Keratinocyte (primary cell): ENCODE results near the gene TCF7. TPM values are rescaled to one million over a fixed set of nuclear protein-coding genes. Genes with fewer than 3 reads are reported as not detected.

Experiments
- DNase-seq: peaks from one replicate; pipeline ENCODE4 v3.0.0-alpha.2; 2011; ENCODE audit warnings: low read depth, missing footprints, low spot score
- FAIRE-seq: peaks from 2 replicates; lab custom pipeline; 2011; peaks lifted over from hg19 to GRCh38; lab: Jason Lieb, UNC
- H2AFZ ChIP-seq: 2 replicates; pipeline ENCODE4 v1.6.0; 2012; ENCODE audit warnings: low read length, control low read depth, inconsistent platforms; ENCODE audit not compliant: control insufficient read depth
- H3K27ac ChIP-seq: 2 replicates; pipeline ENCODE4 v1.5.1; 2011; ENCODE audit warnings: low read length; ENCODE audit not compliant: control insufficient read depth, insufficient read depth
- H3K27me3 ChIP-seq: 3 replicates; pipeline ENCODE4 v1.6.0; 2011; ENCODE audit warnings: low read length; ENCODE audit not compliant: control insufficient read depth, insufficient read depth; ENCODE audit errors: extremely low read depth
- H3K36me3 ChIP-seq, 2 experiments: 2 replicates in 1 of 2; 3 replicates in 1 of 2; pipeline ENCODE4 v1.5.1; 2011; ENCODE audit warnings: low read length in 2 of 2, mild to moderate bottlenecking in 1 of 2; ENCODE audit not compliant: control insufficient read depth in 2 of 2, insufficient read depth in 2 of 2; ENCODE audit errors: extremely low read depth in 1 of 2
- H3K4me1 ChIP-seq: 3 replicates; pipeline ENCODE4 v1.5.1; 2011; ENCODE audit warnings: low read length; ENCODE audit not compliant: control insufficient read depth, insufficient read depth; ENCODE audit errors: extremely low read depth
- H3K4me2 ChIP-seq: 3 replicates; pipeline ENCODE4 v1.6.0; 2011; ENCODE audit warnings: low read depth, low read length; ENCODE audit not compliant: control insufficient read depth, insufficient read depth; ENCODE audit errors: extremely low read depth
- H3K4me3 ChIP-seq, 3 experiments: fragments of 200-600 bp in 1 of 3; sonication (generic) in 1 of 3; 2 replicates in 2 of 3; 3 replicates in 1 of 3; pipeline ENCODE4 v1.5.1; 2011 to 2016; ENCODE audit warnings: low read length in 3 of 3, mild to moderate bottlenecking in 3 of 3, control low read depth in 2 of 3, inconsistent platforms in 1 of 3, low read depth in 1 of 3, mixed read lengths in 1 of 3, mixed run types in 1 of 3, moderate library complexity in 1 of 3; ENCODE audit not compliant: control insufficient read depth in 2 of 3, insufficient read depth in 2 of 3; ENCODE audit errors: extremely low read depth in 1 of 3
- H3K79me2 ChIP-seq: 2 replicates; pipeline ENCODE4 v1.6.0; 2012; ENCODE audit warnings: low read length; ENCODE audit not compliant: control insufficient read depth, insufficient read depth
- H3K9ac ChIP-seq: 3 replicates; pipeline ENCODE4 v1.6.0; 2011; ENCODE audit warnings: low read length; ENCODE audit not compliant: control insufficient read depth, insufficient read depth; ENCODE audit errors: extremely low read depth
- H3K9me1 ChIP-seq: 3 replicates; pipeline ENCODE4 v1.6.0; 2011; ENCODE audit warnings: low read length; ENCODE audit not compliant: control insufficient read depth, insufficient read depth; ENCODE audit errors: extremely low read depth
- H3K9me3 ChIP-seq: 2 replicates; pipeline ENCODE4 v1.5.1; 2012; ENCODE audit warnings: low read depth, low read length; ENCODE audit not compliant: control insufficient read depth
- H4K20me1 ChIP-seq: 3 replicates; pipeline ENCODE4 v1.6.0; 2011; ENCODE audit warnings: low read length; ENCODE audit not compliant: control insufficient read depth, insufficient read depth; ENCODE audit errors: extremely low read depth
- EZH2 ChIP-seq: IDR thresholded peaks from one replicate; pipeline ENCODE4 v1.6.1; 2012; ENCODE audit warnings: inconsistent platforms, mild to moderate bottlenecking, low read length, moderate library complexity
- dilution Hi-C: fragments of 300-500 bp; cut with MboI; formaldehyde crosslinking; loops from one replicate; pipeline ENCODE4 v1.7.0; 2020; ENCODE audit warnings: low sequenced_read_pairs; ENCODE audit not compliant: extremely low pct_ligation_motif_present
- polyA plus RNA-seq, 5 experiments: library from polyadenylated mRNA; depleted of rRNA in 3 of 5; stranded (reverse) in 3 of 5; stranded (forward) in 1 of 5; unstranded in 1 of 5; fragments of >200 nt; gene quantifications; 1 replicate in 1 of 5; 2 replicates in 3 of 5; 3 replicates in 1 of 5; pipeline versions ENCODE4 v1.2.1 to v1.2.3, GENCODE V29; 2011 to 2012; ENCODE audit warnings: missing spikeins in 2 of 5, low read depth in 1 of 5, low replicate concordance in 1 of 5
- TF ChIP-seq, protein P1 (sequence below), 3 experiments: IDR thresholded peaks in 1 of 3; conservative IDR thresholded peaks in 1 of 3; optimal IDR thresholded peaks in 1 of 3; 2 replicates in 2 of 3; 3 replicates in 1 of 3; pipeline versions ENCODE3 to v1.5.1; 2011; ENCODE audit warnings: low read length in 3 of 3, mild to moderate bottlenecking in 3 of 3, moderate library complexity in 2 of 3, control low read depth in 1 of 3, inconsistent platforms in 1 of 3; ENCODE audit not compliant: insufficient read depth in 2 of 3; ENCODE audit errors: extremely low read depth in 1 of 3

The TCF7 gene
- polyA plus RNA-seq, 1 donor (not counting 4 experiments of a cell fraction or from before 2014, with no cell fraction given) = 0.84 TPM

GRCh38 chr5:134088994-134089560 lies 25.4 kb upstream of the TCF7 start:
- TF ChIP-seq, protein P1, sequence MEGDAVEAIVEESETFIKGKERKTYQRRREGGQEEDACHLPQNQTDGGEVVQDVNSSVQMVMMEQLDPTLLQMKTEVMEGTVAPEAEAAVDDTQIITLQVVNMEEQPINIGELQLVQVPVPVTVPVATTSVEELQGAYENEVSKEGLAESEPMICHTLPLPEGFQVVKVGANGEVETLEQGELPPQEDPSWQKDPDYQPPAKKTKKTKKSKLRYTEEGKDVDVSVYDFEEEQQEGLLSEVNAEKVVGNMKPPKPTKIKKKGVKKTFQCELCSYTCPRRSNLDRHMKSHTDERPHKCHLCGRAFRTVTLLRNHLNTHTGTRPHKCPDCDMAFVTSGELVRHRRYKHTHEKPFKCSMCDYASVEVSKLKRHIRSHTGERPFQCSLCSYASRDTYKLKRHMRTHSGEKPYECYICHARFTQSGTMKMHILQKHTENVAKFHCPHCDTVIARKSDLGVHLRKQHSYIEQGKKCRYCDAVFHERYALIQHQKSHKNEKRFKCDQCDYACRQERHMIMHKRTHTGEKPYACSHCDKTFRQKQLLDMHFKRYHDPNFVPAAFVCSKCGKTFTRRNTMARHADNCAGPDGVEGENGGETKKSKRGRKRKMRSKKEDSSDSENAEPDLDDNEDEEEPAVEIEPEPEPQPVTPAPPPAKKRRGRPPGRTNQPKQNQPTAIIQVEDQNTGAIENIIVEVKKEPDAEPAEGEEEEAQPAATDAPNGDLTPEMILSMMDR (optimal IDR thresholded peaks at IDR 0.05 in 1 of 3, IDR thresholded peaks at IDR 0.05 in 1 of 3, conservative IDR thresholded peaks at IDR 0.05 in 1 of 3; ENCODE audit: extremely low read depth in 1 of 3, insufficient read depth in 2 of 3, low read length in 3 of 3) = no peak
- TF ChIP-seq EZH2 = no peak
- no peak overlapping the region for H3K4me2 ChIP-seq
- H3K9ac ChIP-seq = no peak overlapping the region
- no peaks in the 10 kb centered on the region for H3K79me2 ChIP-seq
- DNase-seq = no peak
- dilution Hi-C loops = no loop called here
- H3K4me3 ChIP-seq = no peak overlapping the region
- H3K4me1 ChIP-seq = peaks cover 4% of the 10 kb centered on the region
- H3K27ac ChIP-seq = no peak overlapping the region
- no peaks in the 10 kb centered on the region for H3K9me1 ChIP-seq
- H2AFZ ChIP-seq = no peak overlapping the region
- peaks cover 8% of the 10 kb centered on the region for H4K20me1 ChIP-seq
- H3K9me3 ChIP-seq = no peaks in the 10 kb centered on the region
- no peaks in the 10 kb centered on the region for H3K36me3 ChIP-seq
- no peak for FAIRE-seq
- H3K27me3 ChIP-seq = no peaks in the 10 kb centered on the region

GRCh38 chr5:134090522-134090921 lies 24.0 kb upstream of the TCF7 start:
- Histone ChIP-seq H3K9me1 (no peaks in the 10 kb centered on the region), H3K36me3 (no peaks in the 10 kb centered on the region), H3K79me2 (no peaks in the 10 kb centered on the region), H3K27ac (no peak overlapping the region), H2AFZ (no peak overlapping the region), H3K4me3 (no peak overlapping the region), H4K20me1 (peaks cover 8% of the 10 kb centered on the region), H3K27me3 (no peaks in the 10 kb centered on the region), H3K4me2 (no peak overlapping the region), H3K4me1 (peaks cover 4% of the 10 kb centered on the region), H3K9ac (no peak overlapping the region), H3K9me3 (no peaks in the 10 kb centered on the region)
- no peak for DNase-seq
- no peak for FAIRE-seq
- dilution Hi-C loops = no loop called here
- TF ChIP-seq, protein P1 (optimal IDR thresholded peaks at IDR 0.05 in 1 of 3, IDR thresholded peaks at IDR 0.05 in 1 of 3, conservative IDR thresholded peaks at IDR 0.05 in 1 of 3; ENCODE audit: extremely low read depth in 1 of 3, insufficient read depth in 2 of 3, low read length in 3 of 3) = no peak
- no peak for TF ChIP-seq EZH2
